ENCODE data around the gene RBPJ.

Gene RBPJ

DNA sequence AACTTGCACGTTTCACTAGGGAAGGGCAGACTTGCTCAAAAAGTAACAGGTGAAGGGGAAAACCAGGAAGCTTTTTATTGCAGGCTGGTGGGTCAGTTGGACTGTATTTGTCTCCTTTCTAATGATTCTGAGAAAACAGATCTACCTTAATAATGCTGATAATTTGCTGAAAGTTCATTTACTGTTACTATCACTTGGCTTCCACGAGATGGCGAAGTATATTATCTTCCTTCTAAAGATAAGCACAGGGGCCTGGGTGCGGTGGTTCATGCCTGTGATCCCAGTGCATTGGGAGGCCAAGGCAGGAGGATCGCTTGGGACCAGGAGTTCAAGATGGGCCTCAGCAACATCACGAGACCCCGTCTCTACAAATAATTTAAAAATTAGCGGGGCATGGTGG is 153.1 kb downstream of the RBPJ start:
- H3K4me1 ChIP-seq (ENCODE audit: insufficient read depth, low read length, poor library complexity, severe bottlenecking) = no peaks in the 10 kb centered on the region
- H3K9ac ChIP-seq (ENCODE audit: low read depth, low read length, poor library complexity, severe bottlenecking) = no peak overlapping the region
- H3K79me2 ChIP-seq (ENCODE audit: insufficient read depth, low read length) = no peaks in the 10 kb centered on the region
- no peaks in the 10 kb centered on the region for H4K20me1 ChIP-seq (ENCODE audit: insufficient read depth, low read length, poor library complexity, severe bottlenecking)
- no peak overlapping the region for H3K4me3 ChIP-seq (ENCODE audit: low read length, poor library complexity, severe bottlenecking)
- no peaks in the 10 kb centered on the region for H3K9me2 ChIP-seq (replicated peaks; ENCODE audit: low read depth, low read length)
- H3K27me3 ChIP-seq (ENCODE audit: insufficient read depth, low read length, poor library complexity, severe bottlenecking) = no peaks in the 10 kb centered on the region
- no peaks in the 10 kb centered on the region for H3K36me3 ChIP-seq (ENCODE audit: insufficient read depth, low read length)
- no peak overlapping the region for H2AFZ ChIP-seq (ENCODE audit: low read length)
- H3K9me3 ChIP-seq (ENCODE audit: insufficient read depth, low read depth, low read length) = no peaks in the 10 kb centered on the region
- TF ChIP-seq, protein P1, sequence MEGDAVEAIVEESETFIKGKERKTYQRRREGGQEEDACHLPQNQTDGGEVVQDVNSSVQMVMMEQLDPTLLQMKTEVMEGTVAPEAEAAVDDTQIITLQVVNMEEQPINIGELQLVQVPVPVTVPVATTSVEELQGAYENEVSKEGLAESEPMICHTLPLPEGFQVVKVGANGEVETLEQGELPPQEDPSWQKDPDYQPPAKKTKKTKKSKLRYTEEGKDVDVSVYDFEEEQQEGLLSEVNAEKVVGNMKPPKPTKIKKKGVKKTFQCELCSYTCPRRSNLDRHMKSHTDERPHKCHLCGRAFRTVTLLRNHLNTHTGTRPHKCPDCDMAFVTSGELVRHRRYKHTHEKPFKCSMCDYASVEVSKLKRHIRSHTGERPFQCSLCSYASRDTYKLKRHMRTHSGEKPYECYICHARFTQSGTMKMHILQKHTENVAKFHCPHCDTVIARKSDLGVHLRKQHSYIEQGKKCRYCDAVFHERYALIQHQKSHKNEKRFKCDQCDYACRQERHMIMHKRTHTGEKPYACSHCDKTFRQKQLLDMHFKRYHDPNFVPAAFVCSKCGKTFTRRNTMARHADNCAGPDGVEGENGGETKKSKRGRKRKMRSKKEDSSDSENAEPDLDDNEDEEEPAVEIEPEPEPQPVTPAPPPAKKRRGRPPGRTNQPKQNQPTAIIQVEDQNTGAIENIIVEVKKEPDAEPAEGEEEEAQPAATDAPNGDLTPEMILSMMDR (conservative IDR thresholded peaks at IDR 0.05; ENCODE audit: low read length) = no peak
- no peak for TF ChIP-seq EZH2phosphoT487 (IDR thresholded peaks at IDR 0.05; ENCODE audit: borderline replicate concordance)
- no peaks in the 10 kb centered on the region for H3F3A ChIP-seq (ENCODE audit: low read depth)
- H3K4me2 ChIP-seq (ENCODE audit: low read depth, low read length, poor library complexity, severe bottlenecking) = no peak overlapping the region

DNA sequence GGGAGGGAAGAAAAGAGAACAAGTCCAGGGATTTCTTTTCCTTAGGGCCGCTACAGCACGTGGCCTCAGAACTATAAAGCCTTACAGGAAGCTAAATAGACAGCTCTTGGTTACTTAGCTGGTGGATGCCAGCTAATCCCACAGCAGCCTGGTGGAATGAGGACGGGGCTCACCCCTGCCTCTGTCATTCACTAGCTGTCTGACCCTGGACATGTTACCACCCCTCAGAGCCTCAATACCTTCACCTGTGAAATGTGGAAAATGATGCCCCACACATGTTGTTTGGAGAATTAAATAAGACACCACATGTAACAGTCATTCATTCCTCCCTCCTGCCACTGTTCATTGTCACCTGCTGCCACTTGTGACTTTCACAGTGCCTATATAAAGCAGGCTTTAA is 153.7 kb downstream of the RBPJ start:
- Histone ChIP-seq H3K27me3 (ENCODE audit: insufficient read depth, low read length, poor library complexity, severe bottlenecking) (no peaks in the 10 kb centered on the region), H3K9me2 (replicated peaks; ENCODE audit: low read depth, low read length) (no peaks in the 10 kb centered on the region), H3K4me3 (ENCODE audit: low read length, poor library complexity, severe bottlenecking) (no peak overlapping the region), H3K9ac (ENCODE audit: low read depth, low read length, poor library complexity, severe bottlenecking) (no peak overlapping the region), H3K9me3 (ENCODE audit: insufficient read depth, low read depth, low read length) (no peaks in the 10 kb centered on the region), H3K79me2 (ENCODE audit: insufficient read depth, low read length) (no peaks in the 10 kb centered on the region), H3F3A (ENCODE audit: low read depth) (no peaks in the 10 kb centered on the region), H3K36me3 (ENCODE audit: insufficient read depth, low read length) (no peaks in the 10 kb centered on the region), H3K4me1 (ENCODE audit: insufficient read depth, low read length, poor library complexity, severe bottlenecking) (no peaks in the 10 kb centered on the region), H4K20me1 (ENCODE audit: insufficient read depth, low read length, poor library complexity, severe bottlenecking) (no peaks in the 10 kb centered on the region), H3K4me2 (ENCODE audit: low read depth, low read length, poor library complexity, severe bottlenecking) (no peak overlapping the region), H2AFZ (ENCODE audit: low read length) (no peak overlapping the region)
- no peak for TF ChIP-seq EZH2phosphoT487 (IDR thresholded peaks at IDR 0.05; ENCODE audit: borderline replicate concordance)
- TF ChIP-seq, protein P1 (conservative IDR thresholded peaks at IDR 0.05; ENCODE audit: low read length) = no peak

DNA sequence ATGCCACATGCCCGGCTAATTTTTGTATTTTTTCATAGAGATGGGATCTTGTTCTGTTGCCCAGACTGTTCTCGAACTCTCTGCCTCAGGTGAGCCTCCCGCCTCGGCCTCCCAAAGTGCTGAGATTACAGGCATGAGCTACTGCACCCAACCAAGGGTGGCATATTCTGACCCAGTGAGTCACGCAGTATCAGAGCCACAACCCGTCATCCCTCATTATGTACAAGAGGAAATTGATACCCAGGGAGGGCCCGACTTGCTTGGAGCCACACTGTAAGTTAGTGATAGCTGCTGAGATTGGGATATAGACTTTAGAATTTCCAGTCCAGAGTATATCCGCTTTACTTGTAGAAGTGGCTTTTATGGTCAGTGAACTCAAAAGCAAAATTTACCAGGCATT is 154.9 kb downstream of the RBPJ start:
- Histone ChIP-seq H3K36me3 (ENCODE audit: insufficient read depth, low read length) (no peaks in the 10 kb centered on the region), H3K4me3 (ENCODE audit: low read length, poor library complexity, severe bottlenecking) (no peak overlapping the region), H4K20me1 (ENCODE audit: insufficient read depth, low read length, poor library complexity, severe bottlenecking) (no peaks in the 10 kb centered on the region), H3K4me1 (ENCODE audit: insufficient read depth, low read length, poor library complexity, severe bottlenecking) (no peaks in the 10 kb centered on the region), H3F3A (ENCODE audit: low read depth) (no peaks in the 10 kb centered on the region), H3K79me2 (ENCODE audit: insufficient read depth, low read length) (no peaks in the 10 kb centered on the region), H3K9ac (ENCODE audit: low read depth, low read length, poor library complexity, severe bottlenecking) (no peak overlapping the region), H3K9me3 (ENCODE audit: insufficient read depth, low read depth, low read length) (no peaks in the 10 kb centered on the region), H3K27me3 (ENCODE audit: insufficient read depth, low read length, poor library complexity, severe bottlenecking) (no peaks in the 10 kb centered on the region), H3K4me2 (ENCODE audit: low read depth, low read length, poor library complexity, severe bottlenecking) (no peak overlapping the region), H3K9me2 (replicated peaks; ENCODE audit: low read depth, low read length) (no peaks in the 10 kb centered on the region), H2AFZ (ENCODE audit: low read length) (no peak overlapping the region)
- TF ChIP-seq, protein P1 (conservative IDR thresholded peaks at IDR 0.05; ENCODE audit: low read length) = no peak
- TF ChIP-seq EZH2phosphoT487 (IDR thresholded peaks at IDR 0.05; ENCODE audit: borderline replicate concordance) = no peak

All from Loucy (cell line).